ACC112 (cell line): ENCODE data around the gene MRPL48.

Experiments used
- H2AFZ ChIP-seq: fragments of 200-600 bp; sonication (generic); one replicate; pipeline ENCODE4 v1.6.0; 2017; ENCODE audit warnings: antibody characterized with exemption, low read length; ENCODE audit not compliant: unreplicated experiment
- H3K27ac ChIP-seq: fragments of 200-600 bp; sonication (generic); 2 replicates; pipeline ENCODE4 v1.5.1; 2014; ENCODE audit warnings: low read depth, mild to moderate bottlenecking, antibody characterized with exemption, low read length, moderate library complexity
- H3K27me3 ChIP-seq: fragments of 200-600 bp; sonication (generic); 2 replicates; pipeline ENCODE4 v1.6.1; 2014; ENCODE audit warnings: mild to moderate bottlenecking, antibody characterized with exemption, low read length, moderate library complexity, mixed read lengths; ENCODE audit not compliant: insufficient read depth
- H3K36me3 ChIP-seq: fragments of 200-600 bp; sonication (generic); 2 replicates; pipeline ENCODE4 v1.6.1; 2016; ENCODE audit warnings: mild to moderate bottlenecking, antibody characterized with exemption, low read length, moderate library complexity, mixed read lengths; ENCODE audit not compliant: insufficient read depth
- H3K4me1 ChIP-seq: fragments of 200-600 bp; sonication (generic); one replicate; pipeline ENCODE4 v1.6.1; 2016; ENCODE audit warnings: low read length, mixed read lengths; ENCODE audit not compliant: insufficient read depth, unreplicated experiment, control insufficient read depth
- H3K4me3 ChIP-seq: fragments of 200-600 bp; sonication (generic); 2 replicates; pipeline ENCODE4 v1.5.1; 2014; ENCODE audit warnings: mild to moderate bottlenecking, low read depth, low read length
- H3K79me2 ChIP-seq: fragments of 200-600 bp; sonication (generic); one replicate; pipeline ENCODE4 v1.6.0; 2016; ENCODE audit warnings: low read length; ENCODE audit not compliant: control insufficient read depth, unreplicated experiment, insufficient read depth

The MRPL48 gene

GRCh38 chr11:73838443-73839122 is 50.9 kb downstream of the MRPL48 start:
- Histone ChIP-seq H3K4me1 (no peaks in the 10 kb centered on the region), H3K79me2 (no peaks in the 10 kb centered on the region), H3K27ac (no peak overlapping the region), H3K4me3 (no peak overlapping the region), H2AFZ (no peak overlapping the region), H3K27me3 (no peaks in the 10 kb centered on the region), H3K36me3 (no peaks in the 10 kb centered on the region)

GRCh38 chr11:73839123-73839457 is 51.4 kb downstream of the MRPL48 start:
- Histone ChIP-seq H2AFZ (no peak overlapping the region), H3K27ac (no peak overlapping the region), H3K79me2 (no peaks in the 10 kb centered on the region), H3K36me3 (no peaks in the 10 kb centered on the region), H3K27me3 (no peaks in the 10 kb centered on the region), H3K4me3 (no peak overlapping the region), H3K4me1 (no peaks in the 10 kb centered on the region)

- no peaks in the 10 kb centered on the region for H3K79me2 ChIP-seq
- H3K4me1 ChIP-seq: no peaks in the 10 kb centered on the region
- no peak overlapping the region for H3K4me3 ChIP-seq
- no peaks in the 10 kb centered on the region for H3K27me3 ChIP-seq
- H2AFZ ChIP-seq: no peak overlapping the region
- no peak overlapping the region for H3K27ac ChIP-seq
- H3K36me3 ChIP-seq: no peaks in the 10 kb centered on the region
These were observed 63.5 kb downstream of the MRPL48 start for GRCh38 chr11:73851046-73851764.

GRCh38 chr11:73852049-73852448 is 64.4 kb downstream of the MRPL48 start:
- H3K27ac ChIP-seq: no peak overlapping the region
- H3K36me3 ChIP-seq: no peaks in the 10 kb centered on the region
- H3K27me3 ChIP-seq: no peaks in the 10 kb centered on the region
- no peak overlapping the region for H3K4me3 ChIP-seq
- no peaks in the 10 kb centered on the region for H3K79me2 ChIP-seq
- H2AFZ ChIP-seq: no peak overlapping the region
- no peaks in the 10 kb centered on the region for H3K4me1 ChIP-seq

GRCh38 chr11:73854680-73855079 is 67.0 kb downstream of the MRPL48 start:
- Histone ChIP-seq H3K79me2 (no peaks in the 10 kb centered on the region), H3K4me1 (no peaks in the 10 kb centered on the region), H3K27ac (no peak overlapping the region), H3K36me3 (no peaks in the 10 kb centered on the region), H3K27me3 (no peaks in the 10 kb centered on the region), H3K4me3 (no peak overlapping the region), H2AFZ (no peak overlapping the region)

- H3K79me2 ChIP-seq: no peaks in the 10 kb centered on the region
- H2AFZ ChIP-seq: no peak overlapping the region
- no peaks in the 10 kb centered on the region for H3K36me3 ChIP-seq
- no peaks in the 10 kb centered on the region for H3K4me1 ChIP-seq
- no peak overlapping the region for H3K4me3 ChIP-seq
- H3K27me3 ChIP-seq: no peaks in the 10 kb centered on the region
- no peak overlapping the region for H3K27ac ChIP-seq
These were observed 68.4 kb downstream of the MRPL48 start for GRCh38 chr11:73856031-73856567.

GRCh38 chr11:73859671-73860070 is 72.0 kb downstream of the MRPL48 start:
- no peak overlapping the region for H3K27ac ChIP-seq
- H2AFZ ChIP-seq: no peak overlapping the region
- no peaks in the 10 kb centered on the region for H3K4me1 ChIP-seq
- H3K79me2 ChIP-seq: no peaks in the 10 kb centered on the region
- no peak overlapping the region for H3K4me3 ChIP-seq
- 0 out of 2 replicates have a peak, but pooled peaks cover 7% of the 10 kb centered on the region for H3K36me3 ChIP-seq
- H3K27me3 ChIP-seq: no peaks in the 10 kb centered on the region

GRCh38 chr11:73860202-73860601 is 72.5 kb downstream of the MRPL48 start:
- Histone ChIP-seq H2AFZ (no peak overlapping the region), H3K27me3 (no peaks in the 10 kb centered on the region), H3K4me3 (no peak overlapping the region), H3K27ac (no peak overlapping the region), H3K36me3 (0 out of 2 replicates have a peak, but pooled peaks cover 7% of the 10 kb centered on the region), H3K4me1 (no peaks in the 10 kb centered on the region), H3K79me2 (no peaks in the 10 kb centered on the region)

- Histone ChIP-seq H2AFZ (no peak overlapping the region), H3K27ac (no peak overlapping the region), H3K4me3 (no peak overlapping the region), H3K4me1 (peaks cover 13% of the 10 kb centered on the region), H3K79me2 (no peaks in the 10 kb centered on the region), H3K36me3 (0 out of 2 replicates have a peak, but pooled peaks cover 7% of the 10 kb centered on the region), H3K27me3 (no peaks in the 10 kb centered on the region)
These were observed 75.3 kb downstream of the MRPL48 start for GRCh38 chr11:73862986-73863385.

- H3K36me3 ChIP-seq: 0 out of 2 replicates have a peak, but pooled peaks cover 7% of the 10 kb centered on the region
- peak overlapping the region; percentile 59 for H3K27ac ChIP-seq
- H3K4me3 ChIP-seq: no peak overlapping the region
These were observed 78.5 kb downstream of the MRPL48 start for GRCh38 chr11:73866095-73866579.

More at GRCh38 chr11:73866095-73866579, 78.5 kb downstream of the MRPL48 start:
- H2AFZ ChIP-seq: no peak overlapping the region
- H3K4me1 ChIP-seq: peaks cover 28% of the 10 kb centered on the region
- no peaks in the 10 kb centered on the region for H3K79me2 ChIP-seq
- H3K27me3 ChIP-seq: no peaks in the 10 kb centered on the region
